A549 (cell line): ENCODE data around the gene OSBPL2.

Source experiments
- CBX2 ChIP-seq: fragments of 200-600 bp; sonication (generic); IDR thresholded peaks from 2 replicates; pipeline ENCODE4 v1.6.1; 2016; ENCODE audit warnings: low read depth, mild to moderate bottlenecking, borderline replicate concordance
- CBX8 ChIP-seq: fragments of 200-600 bp; sonication (generic); IDR thresholded peaks from 2 replicates; pipeline ENCODE4 v1.6.1; 2016
- CTCF ChIP-seq: fragments of >200 bp; sonication (Bioruptor Twin); formaldehyde crosslinking; IDR thresholded peaks from 3 replicates; pipeline ENCODE4 v1.5.1; 2016
- EHF ChIP-seq: fragments of 250-450 bp; sonication (Bioruptor Pico); IDR thresholded peaks from 2 replicates; pipeline ENCODE4 v1.5.0; 2020; ENCODE audit warnings: mild to moderate bottlenecking
- FOSL2 ChIP-seq, 2 experiments: fragments of 450-650 bp in 1 of 2; fragments of >200 bp in 1 of 2; sonication (Bioruptor Twin) in 1 of 2; formaldehyde crosslinking; IDR thresholded peaks; 2 replicates each; pipeline versions ENCODE4 v1.5.0 to v1.6.1; 2016 to 2020; ENCODE audit warnings: mild to moderate bottlenecking in 1 of 2, moderate library complexity in 1 of 2
- HDAC2 ChIP-seq: fragments of 200-600 bp; sonication (generic); IDR thresholded peaks from 2 replicates; pipeline ENCODE4 v1.6.1; 2016
- KDM1A ChIP-seq: fragments of 200-600 bp; sonication (generic); IDR thresholded peaks from 2 replicates; pipeline ENCODE4 v1.6.1; 2016; ENCODE audit warnings: low read depth, mild to moderate bottlenecking
- NFE2L2 ChIP-seq: fragments of 150-350 bp; conservative IDR thresholded peaks from 2 replicates; pipeline ENCODE4 v1.6.1; 2014; ENCODE audit warnings: low read length
- PBX3 ChIP-seq: IDR thresholded peaks from 2 replicates; pipeline ENCODE4 v1.6.1; 2012
- POLR2A ChIP-seq: IDR thresholded peaks from 2 replicates; pipeline ENCODE4 v1.6.1; 2012; ENCODE audit warnings: mild to moderate bottlenecking, low read length
- POLR2AphosphoS2 ChIP-seq: conservative IDR thresholded peaks from 2 replicates; pipeline ENCODE4 v1.6.1; 2012; ENCODE audit warnings: low read length, improper control_type of control experiment, inconsistent platforms
- RARB ChIP-seq: fragments of 250-450 bp; sonication (Bioruptor Pico); IDR thresholded peaks from 2 replicates; pipeline ENCODE4 v1.8.0; 2021; ENCODE audit warnings: mild to moderate bottlenecking, moderate library complexity
- SMC3 ChIP-seq: fragments of >200 bp; sonication (Bioruptor Twin); formaldehyde crosslinking; IDR thresholded peaks from 3 replicates; pipeline ENCODE4 v1.6.1; 2018; ENCODE audit warnings: inconsistent platforms
- ZFP36 ChIP-seq: fragments of 450-650 bp; IDR thresholded peaks from 2 replicates; pipeline ENCODE4 v1.6.1; 2014; ENCODE audit warnings: borderline replicate concordance; ENCODE audit not compliant: partially characterized antibody

GRCh38 chr20:62339647-62340062 is 101.3 kb downstream of the OSBPL2 start:
- no peak for TF ChIP-seq POLR2A
- no peak for TF ChIP-seq CTCF
- TF ChIP-seq PBX3 = no peak
- no peak for TF ChIP-seq POLR2AphosphoS2
- no peak for TF ChIP-seq EHF (CRISPR knock-in tag)
- no peak for TF ChIP-seq CBX2
- TF ChIP-seq ZFP36 = no peak
- no peak for TF ChIP-seq NFE2L2
- no peak for TF ChIP-seq RARB (CRISPR knock-in tag)
- no peak for TF ChIP-seq HDAC2
- TF ChIP-seq FOSL2 (IDR thresholded peaks at IDR 0.05) = no peak
- no peak for TF ChIP-seq FOSL2 (CRISPR knock-in tag; IDR thresholded peaks at IDR 0.05)
- TF ChIP-seq KDM1A = no peak
- no peak for TF ChIP-seq SMC3
- TF ChIP-seq CBX8 = no peak
